HCT116 (cell line): Measurements from ENCODE around the gene LAD1.

Experiments
- MAX ChIP-seq: IDR thresholded peaks from 2 replicates; pipeline ENCODE4 v1.6.1; 2012
- POLR2A ChIP-seq: IDR thresholded peaks from 2 replicates; pipeline ENCODE4 v1.7.0; 2011; ENCODE audit warnings: borderline replicate concordance; ENCODE audit not compliant: insufficient read depth, insufficient read length; ENCODE audit errors: extremely low read depth
- POLR2AphosphoS5 ChIP-seq: IDR thresholded peaks from 2 replicates; pipeline ENCODE4 v1.6.1; 2011; ENCODE audit warnings: mild to moderate bottlenecking, low read depth, low read length, moderate library complexity
- RAD21 ChIP-seq: IDR thresholded peaks from 2 replicates; pipeline ENCODE4 v1.6.1; 2012; ENCODE audit warnings: low read depth, mild to moderate bottlenecking
- SRF ChIP-seq: IDR thresholded peaks from 2 replicates; pipeline ENCODE4 v1.6.1; 2012; ENCODE audit warnings: low read depth
- ZFX ChIP-seq: fragments of 450-650 bp; IDR thresholded peaks from 2 replicates; pipeline ENCODE4 v1.6.1; 2017
- ZNF274 ChIP-seq: fragments of 200-500 bp; sonication (Bioruptor generic); IDR thresholded peaks from 2 replicates; pipeline ENCODE4 v1.6.1; 2014; ENCODE audit warnings: mild to moderate bottlenecking, low read depth, low read length, inconsistent platforms
- TF ChIP-seq, protein P1 (sequence below), 3 experiments: fragments of 200-600 bp in 1 of 3; sonication (generic) in 1 of 3; IDR thresholded peaks in 2 of 3; conservative IDR thresholded peaks in 1 of 3; 2 replicates each; pipeline ENCODE4 v1.5.1; 2012 to 2017; ENCODE audit warnings: low read depth in 2 of 3, low read length in 2 of 3, antibody characterized with exemption in 1 of 3, borderline replicate concordance in 1 of 3, control low read depth in 1 of 3, mild to moderate bottlenecking in 1 of 3, mixed read lengths in 1 of 3, mixed run types in 1 of 3, moderate library complexity in 1 of 3; ENCODE audit not compliant: insufficient read depth in 1 of 3

- TF ChIP-seq, protein P1, sequence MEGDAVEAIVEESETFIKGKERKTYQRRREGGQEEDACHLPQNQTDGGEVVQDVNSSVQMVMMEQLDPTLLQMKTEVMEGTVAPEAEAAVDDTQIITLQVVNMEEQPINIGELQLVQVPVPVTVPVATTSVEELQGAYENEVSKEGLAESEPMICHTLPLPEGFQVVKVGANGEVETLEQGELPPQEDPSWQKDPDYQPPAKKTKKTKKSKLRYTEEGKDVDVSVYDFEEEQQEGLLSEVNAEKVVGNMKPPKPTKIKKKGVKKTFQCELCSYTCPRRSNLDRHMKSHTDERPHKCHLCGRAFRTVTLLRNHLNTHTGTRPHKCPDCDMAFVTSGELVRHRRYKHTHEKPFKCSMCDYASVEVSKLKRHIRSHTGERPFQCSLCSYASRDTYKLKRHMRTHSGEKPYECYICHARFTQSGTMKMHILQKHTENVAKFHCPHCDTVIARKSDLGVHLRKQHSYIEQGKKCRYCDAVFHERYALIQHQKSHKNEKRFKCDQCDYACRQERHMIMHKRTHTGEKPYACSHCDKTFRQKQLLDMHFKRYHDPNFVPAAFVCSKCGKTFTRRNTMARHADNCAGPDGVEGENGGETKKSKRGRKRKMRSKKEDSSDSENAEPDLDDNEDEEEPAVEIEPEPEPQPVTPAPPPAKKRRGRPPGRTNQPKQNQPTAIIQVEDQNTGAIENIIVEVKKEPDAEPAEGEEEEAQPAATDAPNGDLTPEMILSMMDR (IDR thresholded peaks at IDR 0.05 in 2 of 3, conservative IDR thresholded peaks at IDR 0.05 in 1 of 3; ENCODE audit: borderline replicate concordance in 1 of 3, insufficient read depth in 1 of 3, low read depth in 2 of 3, low read length in 2 of 3), result peak; percentile 79 to 91 (median 88)
- TF ChIP-seq SRF, result no peak
- TF ChIP-seq ZNF274, result no peak
- TF ChIP-seq POLR2A, result no peak
- no peak for TF ChIP-seq MAX
- TF ChIP-seq POLR2AphosphoS5, result no peak
- TF ChIP-seq ZFX, result no peak
- TF ChIP-seq RAD21, result peak; percentile 99
These were observed 37.2 kb downstream of the LAD1 start for GRCh38 chr1:201361652-201362504.
